ENCODE results near the gene ZKSCAN4. TPM values are rescaled to one million over a fixed set of nuclear protein-coding genes. Genes with fewer than 3 reads are reported as not detected.

Gene ZKSCAN4
- total RNA-seq, 1 experiment from 2014 or later = 8.2 TPM

GRCh38 chr6:28266563-28266961, 14.5 kb upstream of the ZKSCAN4 start:
- H3K4me3 ChIP-seq = peak overlapping the region; percentile 66
- H3K27ac ChIP-seq = no peak overlapping the region
- H3K36me3 ChIP-seq = no peaks in the 10 kb centered on the region; the same call in 1 of the 2 replicates
- H3K9me3 ChIP-seq (replicated peaks) = no peaks in the 10 kb centered on the region
- no peak for DNase-seq (ENCODE audit: low read depth in 1 of 2, low spot score in 2 of 2)
- peaks cover 18% of the 10 kb centered on the region for H3K4me1 ChIP-seq (replicated peaks)
- H3K27me3 ChIP-seq (replicated peaks) = no peaks in the 10 kb centered on the region

DNA sequence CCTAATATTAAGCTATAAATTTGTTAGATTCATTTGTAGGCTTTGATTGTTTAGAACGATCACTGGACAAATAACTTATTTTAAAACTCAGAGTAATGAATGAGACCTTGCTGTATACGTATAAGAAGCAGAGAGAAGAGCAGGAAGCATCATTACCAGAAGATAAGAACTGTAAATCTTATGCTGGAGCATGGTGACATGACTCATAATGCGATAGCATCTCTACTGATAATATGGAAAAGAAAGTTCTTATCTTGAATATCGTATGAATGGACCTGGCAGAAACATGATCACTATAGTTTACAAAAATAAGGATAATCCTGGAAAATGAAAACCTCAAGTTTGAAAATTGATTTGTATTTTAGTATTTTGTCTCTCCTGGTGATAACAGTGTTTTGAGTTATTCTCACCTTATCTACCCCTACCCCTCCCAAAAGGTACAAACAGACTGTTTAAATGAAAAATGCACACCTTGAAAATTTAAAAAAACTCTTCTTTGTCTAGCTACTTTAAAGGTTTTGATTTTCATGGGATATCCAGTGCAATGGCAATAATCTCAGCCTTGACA, 12.8 kb upstream of the ZKSCAN4 start:
- Histone ChIP-seq H3K4me3 (no peak overlapping the region), H3K4me1 (replicated peaks) (peaks cover 17% of the 10 kb centered on the region)
- DNase-seq (ENCODE audit: low read depth in 1 of 2, low spot score in 2 of 2) = no peak

GRCh38 chr6:28263922-28264321, 11.9 kb upstream of the ZKSCAN4 start:
- no peak for DNase-seq (ENCODE audit: low read depth in 1 of 2, low spot score in 2 of 2)
- Histone ChIP-seq H3K9me3 (replicated peaks) (no peaks in the 10 kb centered on the region), H3K36me3 (no peaks in the 10 kb centered on the region), H3K27me3 (replicated peaks) (no peaks in the 10 kb centered on the region; the same call in 1 of the 2 replicates), H3K4me3 (no peak overlapping the region), H3K4me1 (replicated peaks) (peaks cover 10% of the 10 kb centered on the region), H3K27ac (no peak overlapping the region)

More for the DNA sequence above, 12.8 kb upstream of the ZKSCAN4 start:
- H3K27me3 ChIP-seq (replicated peaks) = no peaks in the 10 kb centered on the region; the same call in 1 of the 2 replicates
- no peak overlapping the region for H3K27ac ChIP-seq
- no peaks in the 10 kb centered on the region for H3K36me3 ChIP-seq
- H3K9me3 ChIP-seq (replicated peaks) = no peaks in the 10 kb centered on the region

DNA sequence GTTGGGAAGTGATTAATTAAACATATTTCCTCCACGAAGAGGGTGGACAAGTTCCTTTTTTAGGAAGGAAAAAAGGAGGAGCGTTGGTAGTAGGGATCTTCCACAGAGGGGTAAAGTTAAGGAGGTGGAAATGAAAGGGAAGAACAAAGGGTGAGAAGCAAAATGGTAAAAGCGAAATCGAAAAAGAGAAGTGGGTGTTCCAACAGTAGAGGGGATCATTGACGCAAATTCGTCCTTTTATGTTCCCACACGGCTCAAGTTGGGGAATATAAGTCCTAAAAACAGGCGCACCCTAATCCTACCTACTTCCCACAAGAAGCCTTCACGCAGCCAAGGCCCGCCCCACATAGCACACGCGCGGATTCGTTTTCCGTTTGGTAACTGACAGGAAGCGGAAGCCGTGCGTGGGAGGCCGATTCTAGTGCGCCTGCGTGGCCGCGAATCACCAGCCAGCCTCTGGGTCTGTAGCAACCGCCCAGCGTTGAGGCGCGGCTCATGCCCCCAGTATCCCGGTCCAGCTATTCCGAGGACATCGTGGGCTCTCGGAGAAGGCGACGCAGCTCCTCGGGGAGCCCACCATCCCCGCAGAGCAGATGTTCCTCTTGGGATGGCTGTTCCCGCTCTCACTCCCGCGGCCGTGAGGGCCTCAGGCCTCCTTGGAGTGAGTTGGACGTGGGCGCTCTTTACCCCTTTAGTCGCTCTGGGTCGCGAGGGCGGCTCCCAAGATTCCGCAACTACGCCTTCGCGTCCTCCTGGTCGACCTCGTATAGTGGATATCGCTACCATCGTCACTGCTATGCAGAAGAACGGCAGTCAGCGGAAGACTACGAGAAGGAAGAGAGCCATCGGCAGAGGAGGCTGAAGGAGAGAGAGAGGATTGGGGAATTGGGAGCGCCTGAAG, 7.1 kb upstream of the ZKSCAN4 start, which contains the start of gene NKAPL:
Gene NKAPL (plus strand): TSS at position 421 of the 901 bp plus-strand sequence. CDS start 75 bp downstream, at position 496.
- H3K4me3 ChIP-seq = no peak within 1 kb of the TSS
- H3K9me3 ChIP-seq (replicated peaks) = no peaks in the 10 kb centered on the region
- DNase-seq (ENCODE audit: low read depth in 1 of 2, low spot score in 2 of 2) = no peak
- no peaks in the 10 kb centered on the region for H3K36me3 ChIP-seq
- H3K4me1 ChIP-seq (replicated peaks) = no peaks in the 10 kb centered on the region
- no peaks in the 10 kb centered on the region; the same call in 1 of the 2 replicates for H3K27me3 ChIP-seq (replicated peaks)
- H3K27ac ChIP-seq = no peak within 1 kb of the TSS

DNA sequence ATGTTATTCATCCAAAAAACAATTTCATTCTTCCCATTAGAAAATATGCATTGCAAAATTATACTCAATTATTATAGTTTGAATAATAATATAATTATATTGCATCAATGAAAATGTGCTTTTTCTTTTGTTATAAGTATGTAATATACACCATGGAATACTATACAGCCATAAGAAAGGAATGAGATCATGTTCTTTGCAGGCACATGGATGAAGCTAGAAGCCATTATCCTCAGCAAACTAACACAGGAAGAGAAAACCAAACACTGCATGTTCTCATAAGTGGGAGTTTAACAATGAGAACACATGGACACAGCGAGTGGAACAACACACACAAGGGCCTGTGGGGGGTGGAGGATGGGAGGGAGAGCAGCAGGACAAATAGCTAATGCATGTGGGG, 5.0 kb upstream of the ZKSCAN4 start:
- Histone ChIP-seq H3K27me3 (replicated peaks) (no peaks in the 10 kb centered on the region; the same call in 1 of the 2 replicates), H3K4me3 (no peak overlapping the region), H3K27ac (no peak overlapping the region), H3K9me3 (replicated peaks) (no peaks in the 10 kb centered on the region), H3K36me3 (no peaks in the 10 kb centered on the region), H3K4me1 (replicated peaks) (peaks cover 7% of the 10 kb centered on the region)
- DNase-seq (ENCODE audit: low read depth in 1 of 2, low spot score in 2 of 2) = no peak

- Histone ChIP-seq H3K9me3 (replicated peaks) (no peaks in the 10 kb centered on the region), H3K4me3 (no peak overlapping the region), H3K4me1 (replicated peaks) (peaks cover 14% of the 10 kb centered on the region), H3K27me3 (replicated peaks) (no peaks in the 10 kb centered on the region), H3K27ac (no peak overlapping the region), H3K36me3 (peaks cover 5% of the 10 kb centered on the region)
- DNase-seq (ENCODE audit: low read depth in 1 of 2, low spot score in 2 of 2) = no peak
Observed at GRCh38 chr6:28254121-28254519, 2.1 kb upstream of the ZKSCAN4 start.

- peak overlapping the region; percentile 59 for H3K4me3 ChIP-seq
- peaks cover 15% of the 10 kb centered on the region for H3K36me3 ChIP-seq
- H3K9me3 ChIP-seq (replicated peaks) = no peaks in the 10 kb centered on the region
- no peak overlapping the region for H3K27ac ChIP-seq
- no peaks in the 10 kb centered on the region for H3K27me3 ChIP-seq (replicated peaks)
- no peak for DNase-seq (ENCODE audit: low read depth in 1 of 2, low spot score in 2 of 2)
- H3K4me1 ChIP-seq (replicated peaks) = peaks cover 14% of the 10 kb centered on the region
Observed at GRCh38 chr6:28251661-28252008, 434 bp downstream of the ZKSCAN4 start.

DNA sequence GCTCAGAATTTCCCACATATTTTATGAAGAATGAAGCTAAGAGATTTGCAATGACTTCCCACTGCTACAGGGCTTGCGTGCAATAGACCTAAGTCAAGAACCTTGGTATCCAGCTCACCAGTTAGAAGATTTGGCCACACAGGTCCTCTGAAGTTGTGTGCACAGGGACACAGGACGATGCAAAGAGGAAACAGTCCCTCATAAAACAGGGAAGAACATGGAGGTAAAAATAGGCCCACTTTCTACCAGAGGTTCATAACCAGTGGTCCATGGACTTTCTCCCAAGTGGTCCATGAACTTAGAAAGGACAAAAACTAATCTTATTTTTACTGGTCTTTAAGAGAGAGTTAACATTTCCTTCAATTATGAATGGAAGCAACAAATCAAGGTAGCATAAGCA, 1.3 kb downstream of the ZKSCAN4 start:
- Histone ChIP-seq H3K36me3 (peaks cover 23% of the 10 kb centered on the region), H3K27me3 (replicated peaks) (no peaks in the 10 kb centered on the region), H3K4me1 (replicated peaks) (peaks cover 14% of the 10 kb centered on the region), H3K4me3 (no peak overlapping the region; the same call in 1 of the 2 replicates), H3K27ac (no peak overlapping the region), H3K9me3 (replicated peaks) (no peaks in the 10 kb centered on the region)
- no peak for DNase-seq (ENCODE audit: low read depth in 1 of 2, low spot score in 2 of 2)

DNA sequence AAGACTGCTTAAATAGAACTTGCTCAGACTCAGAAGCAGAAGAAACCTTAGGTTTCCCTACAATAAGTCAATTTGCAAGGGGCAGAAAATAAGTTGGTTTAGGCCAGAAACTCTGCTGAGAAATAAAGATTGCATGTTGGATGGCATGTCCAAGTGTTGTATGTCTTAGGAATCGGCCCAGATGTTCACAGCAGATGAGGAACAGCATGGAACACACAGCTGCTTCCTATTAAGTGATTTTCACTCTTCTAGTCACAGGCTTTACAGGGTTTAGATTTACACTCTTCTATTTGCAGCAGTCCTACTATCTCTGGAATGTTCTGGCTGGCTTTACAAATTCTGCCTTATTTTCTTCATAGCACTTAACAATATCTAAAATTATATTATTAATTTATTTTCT, 3.2 kb downstream of the ZKSCAN4 start:
- H3K36me3 ChIP-seq = peaks cover 41% of the 10 kb centered on the region
- no peak overlapping the region for H3K27ac ChIP-seq
- DNase-seq (ENCODE audit: low read depth in 1 of 2, low spot score in 2 of 2) = no peak
- H3K4me1 ChIP-seq (replicated peaks) = peaks cover 14% of the 10 kb centered on the region
- no peak overlapping the region for H3K4me3 ChIP-seq
- H3K27me3 ChIP-seq (replicated peaks) = no peaks in the 10 kb centered on the region
- no peaks in the 10 kb centered on the region for H3K9me3 ChIP-seq (replicated peaks)

DNA sequence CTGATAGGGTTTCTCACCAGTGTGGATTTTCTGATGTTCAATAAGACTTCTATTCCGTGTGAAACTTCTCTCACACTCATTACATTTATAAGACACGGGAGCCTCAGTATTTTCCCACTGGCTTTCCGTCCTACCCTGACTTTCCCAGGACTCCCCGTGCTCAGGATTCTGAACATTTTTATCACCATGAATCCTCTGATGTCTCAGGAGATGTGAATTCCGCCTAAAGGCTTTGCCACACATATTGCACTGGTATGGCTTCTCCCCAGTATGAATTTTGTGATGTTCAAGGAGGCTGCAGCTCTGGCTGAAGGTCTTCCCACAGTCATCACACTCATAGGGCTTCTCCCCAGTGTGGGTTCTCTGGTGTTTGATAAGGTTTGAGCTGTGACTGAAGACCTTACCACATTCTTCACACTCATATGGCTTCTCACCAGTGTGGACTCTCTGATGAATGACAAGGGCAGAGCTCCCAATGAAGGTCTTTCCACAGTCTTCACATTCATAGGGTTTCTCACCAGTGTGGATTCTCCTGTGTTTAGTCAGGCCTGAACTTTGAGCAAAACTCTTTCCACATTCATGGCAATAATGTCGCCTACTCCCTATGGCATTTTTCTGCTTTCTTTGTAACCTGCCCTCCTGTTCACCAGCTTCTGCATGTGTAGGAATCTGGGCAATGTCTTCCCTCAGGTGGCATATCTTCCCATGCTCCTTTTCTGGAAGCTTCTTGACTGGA, 6.7 kb downstream of the ZKSCAN4 start:
- no peaks in the 10 kb centered on the region for H3K9me3 ChIP-seq (replicated peaks)
- H3K36me3 ChIP-seq = peaks cover 46% of the 10 kb centered on the region

GRCh38 chr6:28243946-28244345, 8.1 kb downstream of the ZKSCAN4 start:
- H3K4me1 ChIP-seq (replicated peaks) = no peaks in the 10 kb centered on the region
- no peak for DNase-seq (ENCODE audit: low read depth in 1 of 2, low spot score in 2 of 2)
- H3K27ac ChIP-seq = no peak overlapping the region
- H3K36me3 ChIP-seq = peaks cover 42% of the 10 kb centered on the region
- H3K4me3 ChIP-seq = no peak overlapping the region
- no peaks in the 10 kb centered on the region for H3K9me3 ChIP-seq (replicated peaks)
- H3K27me3 ChIP-seq (replicated peaks) = no peaks in the 10 kb centered on the region

More for the DNA sequence above, 6.7 kb downstream of the ZKSCAN4 start:
- Histone ChIP-seq H3K27me3 (replicated peaks) (no peaks in the 10 kb centered on the region), H3K4me1 (replicated peaks) (no peaks in the 10 kb centered on the region; the same call in 1 of the 2 replicates), H3K27ac (no peak overlapping the region), H3K4me3 (no peak overlapping the region)
- no peak for DNase-seq (ENCODE audit: low read depth in 1 of 2, low spot score in 2 of 2)

GRCh38 chr6:28240471-28240870, 11.6 kb downstream of the ZKSCAN4 start:
- Histone ChIP-seq H3K9me3 (replicated peaks) (no peaks in the 10 kb centered on the region), H3K27me3 (replicated peaks) (no peaks in the 10 kb centered on the region), H3K36me3 (peaks cover 35% of the 10 kb centered on the region), H3K27ac (no peak overlapping the region), H3K4me1 (replicated peaks) (no peaks in the 10 kb centered on the region), H3K4me3 (no peak overlapping the region)
- no peak for DNase-seq (ENCODE audit: low read depth in 1 of 2, low spot score in 2 of 2)

DNA sequence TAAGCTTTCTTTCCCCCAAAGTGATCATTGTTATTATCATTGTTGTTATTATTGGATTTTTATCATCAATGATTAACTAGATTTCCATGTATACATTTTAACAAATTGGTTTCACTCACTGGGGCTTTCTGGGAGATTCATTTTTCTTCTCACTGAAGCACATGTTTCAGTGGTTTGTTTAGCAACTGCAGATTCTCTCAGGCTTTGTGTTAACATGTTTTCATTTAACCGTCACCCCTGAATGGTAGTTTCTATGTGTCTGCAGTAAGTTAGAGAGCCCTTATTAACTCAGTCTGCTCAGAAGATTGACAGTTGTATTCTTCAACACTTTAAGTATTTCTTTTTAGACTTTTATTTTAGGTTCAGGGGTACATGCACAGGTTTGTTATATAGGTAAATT, 12.4 kb downstream of the ZKSCAN4 start:
- DNase-seq (ENCODE audit: low read depth in 1 of 2, low spot score in 2 of 2) = no peak
- H3K27me3 ChIP-seq (replicated peaks) = no peaks in the 10 kb centered on the region
- H3K36me3 ChIP-seq = peaks cover 35% of the 10 kb centered on the region
- no peak overlapping the region for H3K4me3 ChIP-seq
- H3K9me3 ChIP-seq (replicated peaks) = no peaks in the 10 kb centered on the region
- no peak overlapping the region for H3K27ac ChIP-seq
- no peaks in the 10 kb centered on the region for H3K4me1 ChIP-seq (replicated peaks)
